SK-N-MC (cell line): ENCODE data around the gene SEC22A.

Experiments
- DNase-seq: peaks from one replicate; pipeline ENCODE4 v3.0.0-alpha.2; 2011; ENCODE audit warnings: low read depth, low spot score
- H3K27ac ChIP-seq: fragments of 200-600 bp; sonication (generic); 2 replicates; pipeline ENCODE4 v1.5.1; 2016; ENCODE audit warnings: mixed run types
- H3K36me3 ChIP-seq: fragments of 200-600 bp; sonication (generic); 2 replicates; pipeline ENCODE4 v1.6.1; 2017; ENCODE audit warnings: antibody characterized with exemption, low read length, mixed read lengths; ENCODE audit not compliant: insufficient read depth
- H3K4me3 ChIP-seq: fragments of 200-600 bp; sonication (generic); 2 replicates; pipeline ENCODE4 v1.5.1; 2016
- H3K9ac ChIP-seq: fragments of 200-600 bp; sonication (generic); 2 replicates; pipeline ENCODE4 v1.8.0; 2017; ENCODE audit warnings: mixed run types, mixed read lengths; ENCODE audit not compliant: insufficient read length
- H3K9me3 ChIP-seq: fragments of 200-600 bp; sonication (generic); 2 replicates; pipeline ENCODE4 v1.6.1; 2017; ENCODE audit warnings: low read depth, mild to moderate bottlenecking, antibody characterized with exemption, low read length, moderate library complexity, mixed read lengths
- EZH2 ChIP-seq: fragments of 200-600 bp; sonication (generic); IDR thresholded peaks from one replicate; pipeline ENCODE4 v1.6.1; 2017; ENCODE audit warnings: antibody characterized with exemption
- FOXP2 ChIP-seq: optimal IDR thresholded peaks from 2 replicates; pipeline ENCODE3; 2011; ENCODE audit warnings: mild to moderate bottlenecking, moderate library complexity; ENCODE audit not compliant: insufficient read depth; ENCODE audit errors: extremely low read length, control extremely low read depth
- POLR2AphosphoS5 ChIP-seq: IDR thresholded peaks from 2 replicates; pipeline ENCODE4 v1.6.1; 2012; ENCODE audit warnings: mild to moderate bottlenecking, low read depth, low read length, borderline replicate concordance

SEC22A gene

DNA sequence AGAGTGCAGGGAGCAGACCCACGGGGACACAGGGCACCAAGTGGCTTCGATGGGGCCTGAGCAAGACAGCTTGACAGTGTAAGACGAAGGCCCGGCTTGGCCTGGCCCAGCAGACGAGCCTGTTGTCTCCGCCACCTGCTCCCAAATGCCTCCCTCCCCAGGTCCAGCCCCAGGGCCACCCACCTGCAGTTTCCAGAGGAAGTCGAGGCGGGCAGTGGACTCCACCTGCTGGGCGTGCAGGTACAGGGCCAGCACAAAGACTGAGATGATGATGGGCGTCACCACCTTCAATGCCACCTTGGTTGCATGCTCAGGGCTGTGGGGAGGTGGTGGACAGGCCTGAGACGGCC is 94.1 kb downstream of the SEC22A start:
- Histone ChIP-seq H3K9ac (no peak overlapping the region), H3K9me3 (no peaks in the 10 kb centered on the region; the same call in 1 of the 2 replicates), H3K27ac (no peak overlapping the region), H3K4me3 (no peak overlapping the region), H3K36me3 (no peaks in the 10 kb centered on the region)
- no peak for DNase-seq
- TF ChIP-seq POLR2AphosphoS5: no peak
- TF ChIP-seq FOXP2: no peak
- TF ChIP-seq EZH2: no peak

DNA sequence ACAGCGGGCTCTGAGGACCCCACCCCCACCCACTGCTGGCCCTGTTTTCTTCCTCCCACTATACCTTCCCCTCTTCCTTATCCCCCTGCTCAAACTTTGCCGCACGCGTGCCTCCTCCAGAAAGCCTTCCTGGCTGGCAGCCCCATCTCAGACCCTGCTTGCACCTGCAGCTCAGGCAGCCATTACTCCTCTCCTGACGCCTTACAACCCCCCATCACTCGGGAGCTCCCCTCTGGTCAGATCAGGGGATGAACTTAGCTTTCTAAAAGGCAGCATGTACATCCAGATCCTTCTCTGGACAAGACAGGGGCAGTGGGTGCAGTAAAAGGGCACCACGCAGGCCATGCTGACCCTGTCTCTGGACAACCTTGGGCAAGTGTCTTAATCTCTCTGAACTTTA is 94.5 kb downstream of the SEC22A start:
- Histone ChIP-seq H3K9me3 (no peaks in the 10 kb centered on the region; the same call in 1 of the 2 replicates), H3K27ac (no peak overlapping the region), H3K36me3 (no peaks in the 10 kb centered on the region), H3K9ac (no peak overlapping the region), H3K4me3 (no peak overlapping the region)
- no peak for DNase-seq
- TF ChIP-seq POLR2AphosphoS5 (no peak), EZH2 (no peak), FOXP2 (no peak)

DNA sequence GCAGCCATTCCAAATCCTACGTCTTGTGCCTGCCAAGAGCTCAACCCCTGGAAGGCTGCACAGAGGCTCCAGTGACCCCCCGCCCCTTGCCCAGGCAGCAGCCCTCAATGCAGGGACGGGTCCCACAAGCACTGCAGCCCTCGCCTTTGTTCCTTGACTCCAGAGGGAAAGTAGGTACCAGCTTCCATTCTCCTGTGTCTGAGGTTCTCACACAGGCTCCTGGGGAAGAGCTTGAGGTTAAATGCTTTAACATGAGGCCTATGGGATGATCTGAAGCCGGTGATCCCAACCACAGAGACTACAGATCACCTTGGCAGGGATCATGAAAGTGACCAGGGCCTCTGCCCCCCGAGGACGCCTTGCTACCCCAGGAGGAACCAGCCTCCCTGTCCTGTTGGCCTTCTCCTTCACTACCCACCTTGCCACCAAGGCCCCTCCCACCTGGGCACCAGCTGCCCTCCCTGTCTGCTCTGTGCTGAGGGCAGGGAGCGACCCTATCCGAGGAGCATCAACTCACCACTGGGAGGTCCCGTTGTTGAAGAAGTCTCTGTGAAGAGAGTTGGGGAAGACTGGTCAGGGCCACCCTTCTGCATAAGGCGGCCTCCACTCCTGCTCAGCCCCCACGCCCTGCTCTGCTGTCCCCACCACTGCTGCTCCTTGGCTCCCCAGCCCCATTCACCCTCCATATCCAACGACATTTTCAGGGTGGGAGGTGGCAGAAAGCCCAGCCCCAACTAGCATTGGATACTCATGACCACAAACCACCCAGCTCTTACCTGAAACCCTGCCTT is 95.3 kb downstream of the SEC22A start:
- Histone ChIP-seq H3K4me3 (no peak overlapping the region), H3K27ac (no peak overlapping the region), H3K9me3 (no peaks in the 10 kb centered on the region; the same call in 1 of the 2 replicates), H3K36me3 (no peaks in the 10 kb centered on the region), H3K9ac (no peak overlapping the region)
- TF ChIP-seq EZH2 (no peak), FOXP2 (no peak), POLR2AphosphoS5 (no peak)
- no peak for DNase-seq

DNA sequence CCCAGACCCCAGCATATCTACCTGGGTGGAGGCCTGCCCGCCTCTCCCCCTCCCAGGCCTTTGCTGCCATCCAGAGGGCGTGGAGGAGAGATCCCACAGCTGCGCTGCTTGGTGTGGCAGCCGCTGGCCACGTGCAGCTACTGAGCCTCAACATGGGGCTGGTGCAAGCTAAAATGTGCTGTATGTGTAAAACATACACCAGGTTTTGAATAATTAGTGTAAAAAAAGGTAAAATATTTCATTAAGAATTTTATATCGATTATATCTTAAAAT is 95.8 kb downstream of the SEC22A start:
- H3K36me3 ChIP-seq: no peaks in the 10 kb centered on the region
- no peak overlapping the region for H3K4me3 ChIP-seq
- no peak overlapping the region for H3K27ac ChIP-seq
- H3K9me3 ChIP-seq: no peaks in the 10 kb centered on the region; the same call in 1 of the 2 replicates
- no peak for DNase-seq
- TF ChIP-seq EZH2 (no peak), POLR2AphosphoS5 (no peak), FOXP2 (no peak)
- no peak overlapping the region for H3K9ac ChIP-seq

DNA sequence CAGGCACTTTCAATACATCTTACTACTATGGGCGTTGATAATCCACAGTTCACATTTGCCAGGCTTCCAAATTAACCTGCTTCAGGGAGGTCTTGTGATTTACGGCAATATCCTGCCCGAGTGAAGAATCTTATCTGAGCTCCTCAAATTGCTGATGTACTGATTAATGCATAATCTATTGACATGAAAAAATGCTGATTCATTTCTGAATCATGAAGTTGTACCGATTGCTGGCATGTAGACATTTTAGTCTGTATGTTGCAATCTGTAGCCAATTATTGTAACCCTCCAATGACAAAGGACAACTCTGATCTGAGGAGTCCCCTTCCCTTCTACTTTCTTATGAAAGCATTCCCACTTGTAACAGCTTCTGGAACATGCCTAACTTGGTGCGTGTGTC is 97.2 kb downstream of the SEC22A start:
- H3K4me3 ChIP-seq: no peak overlapping the region
- H3K9me3 ChIP-seq: no peaks in the 10 kb centered on the region
- TF ChIP-seq FOXP2: no peak
- no peak for TF ChIP-seq EZH2
- H3K36me3 ChIP-seq: no peaks in the 10 kb centered on the region
- H3K27ac ChIP-seq: peak overlapping the region; percentile 62
- DNase-seq: peak; percentile 30
- H3K9ac ChIP-seq: no peak overlapping the region

DNA sequence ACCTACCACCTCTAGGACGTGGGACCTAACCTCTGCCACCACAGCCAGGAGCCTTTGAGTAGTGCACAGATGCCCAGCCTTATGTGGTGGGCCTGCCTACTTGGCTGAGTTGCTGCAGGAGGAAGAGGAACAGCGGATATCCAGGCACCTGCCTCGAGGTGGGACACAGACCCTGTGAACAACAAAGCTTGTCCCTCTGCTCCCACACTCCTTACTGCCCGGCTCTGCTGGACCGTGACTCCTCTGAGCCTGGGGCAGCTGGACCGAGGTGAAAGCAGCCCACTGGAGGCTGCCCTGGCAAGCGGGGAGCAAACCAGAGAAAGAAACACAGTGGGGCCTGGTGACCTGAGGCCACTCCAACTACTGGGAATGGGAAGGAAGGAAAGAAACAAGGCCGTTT is 97.8 kb downstream of the SEC22A start:
- TF ChIP-seq FOXP2 (no peak), POLR2AphosphoS5 (no peak), EZH2 (no peak)
- H3K9ac ChIP-seq: no peak overlapping the region
- DNase-seq: no peak
- no peaks in the 10 kb centered on the region for H3K9me3 ChIP-seq
- H3K4me3 ChIP-seq: no peak overlapping the region
- H3K27ac ChIP-seq: peak overlapping the region; percentile 62
- no peaks in the 10 kb centered on the region for H3K36me3 ChIP-seq

DNA sequence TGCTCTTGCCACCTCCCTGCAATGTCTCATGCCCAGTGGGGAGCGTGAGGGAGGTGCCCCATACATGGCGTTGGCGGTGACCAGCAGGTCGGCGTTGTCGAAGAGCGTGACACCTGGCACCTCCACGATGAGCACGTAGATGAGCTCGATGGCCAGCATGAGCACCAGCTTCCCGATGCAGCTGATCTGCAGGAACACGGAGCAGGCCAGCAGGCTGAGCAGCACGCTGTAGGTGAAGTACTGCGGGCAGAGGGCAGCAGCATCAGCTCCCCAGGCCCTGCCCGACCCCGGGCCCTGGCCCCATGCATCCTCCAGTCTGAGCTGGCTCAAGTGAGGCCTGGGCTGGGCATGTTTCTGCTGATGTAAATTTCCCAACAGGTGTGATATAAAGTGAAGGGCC is 98.3 kb downstream of the SEC22A start:
- Histone ChIP-seq H3K36me3 (no peaks in the 10 kb centered on the region), H3K9me3 (no peaks in the 10 kb centered on the region), H3K27ac (no peak overlapping the region), H3K4me3 (no peak overlapping the region), H3K9ac (no peak overlapping the region)
- DNase-seq: no peak
- TF ChIP-seq POLR2AphosphoS5 (no peak), EZH2 (no peak), FOXP2 (no peak)

DNA sequence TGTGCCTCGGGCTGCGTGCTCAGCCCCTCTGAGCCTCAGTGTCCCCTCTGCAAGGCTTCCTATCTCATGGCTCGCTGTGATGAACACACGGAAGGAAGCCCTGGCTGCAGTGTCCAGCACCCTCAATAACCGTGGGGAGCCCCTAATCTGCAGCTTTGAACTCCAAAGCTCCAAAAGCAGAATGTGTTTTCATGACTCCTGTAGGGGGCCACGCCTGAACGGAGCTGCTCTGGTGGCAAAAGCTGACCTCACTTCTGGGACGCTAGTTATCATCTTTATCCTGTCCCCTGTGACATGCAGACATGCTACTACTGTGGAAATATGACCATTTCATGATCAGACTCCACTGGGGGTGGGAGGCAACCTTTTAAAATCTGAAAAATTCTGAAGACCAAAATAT is 98.8 kb downstream of the SEC22A start:
- DNase-seq: no peak
- H3K9me3 ChIP-seq: no peaks in the 10 kb centered on the region
- no peaks in the 10 kb centered on the region for H3K36me3 ChIP-seq
- TF ChIP-seq FOXP2 (no peak), POLR2AphosphoS5 (no peak), EZH2 (no peak)
- no peak overlapping the region for H3K27ac ChIP-seq
- no peak overlapping the region for H3K4me3 ChIP-seq
- H3K9ac ChIP-seq: no peak overlapping the region

DNA sequence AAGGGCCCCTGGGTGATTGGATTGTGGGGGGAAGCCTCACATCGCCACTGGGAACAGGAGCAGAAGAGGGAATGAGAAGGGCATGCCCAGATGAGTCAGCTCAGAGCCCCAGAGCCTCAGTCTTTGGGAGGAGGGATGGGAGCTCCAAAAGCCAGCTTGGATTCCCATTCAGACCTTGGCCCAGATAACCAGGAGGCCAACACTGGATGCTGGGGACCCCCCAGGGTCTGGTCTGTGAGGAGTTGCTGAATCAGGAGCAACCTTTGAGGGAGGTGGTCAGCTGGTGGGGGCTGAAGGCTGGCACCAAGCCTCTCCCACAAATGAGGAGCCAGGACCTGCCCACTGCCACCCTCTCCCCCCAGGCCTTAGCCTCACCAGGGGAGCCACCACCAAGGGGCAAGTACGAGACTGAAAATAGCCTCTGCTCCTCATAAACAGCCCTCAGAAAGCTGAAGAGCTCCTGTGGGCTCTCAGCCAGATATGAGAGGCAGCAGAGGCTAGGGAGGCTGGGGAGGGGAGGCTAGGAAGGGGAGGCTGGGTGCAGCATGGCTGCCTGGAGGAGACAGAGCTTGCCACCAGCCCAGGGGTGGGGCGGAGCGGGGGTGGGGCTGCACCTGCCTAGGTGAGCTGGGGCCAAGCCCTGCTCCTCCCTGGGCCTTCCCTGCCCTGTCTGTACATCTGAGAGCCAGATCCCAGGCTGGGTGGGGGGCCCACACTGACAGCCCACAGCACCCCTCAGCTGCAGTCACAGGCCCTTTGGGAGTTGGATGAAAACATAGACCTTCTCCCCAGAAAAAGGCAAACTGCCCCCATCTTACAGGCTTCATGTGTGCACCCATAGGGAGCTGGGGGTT is 99.8 kb downstream of the SEC22A start:
- Histone ChIP-seq H3K36me3 (no peaks in the 10 kb centered on the region), H3K9me3 (no peaks in the 10 kb centered on the region), H3K27ac (no peak overlapping the region), H3K9ac (no peak overlapping the region), H3K4me3 (no peak overlapping the region)
- no peak for TF ChIP-seq POLR2AphosphoS5
- TF ChIP-seq EZH2: no peak
- TF ChIP-seq FOXP2: no peak
- DNase-seq: no peak

DNA sequence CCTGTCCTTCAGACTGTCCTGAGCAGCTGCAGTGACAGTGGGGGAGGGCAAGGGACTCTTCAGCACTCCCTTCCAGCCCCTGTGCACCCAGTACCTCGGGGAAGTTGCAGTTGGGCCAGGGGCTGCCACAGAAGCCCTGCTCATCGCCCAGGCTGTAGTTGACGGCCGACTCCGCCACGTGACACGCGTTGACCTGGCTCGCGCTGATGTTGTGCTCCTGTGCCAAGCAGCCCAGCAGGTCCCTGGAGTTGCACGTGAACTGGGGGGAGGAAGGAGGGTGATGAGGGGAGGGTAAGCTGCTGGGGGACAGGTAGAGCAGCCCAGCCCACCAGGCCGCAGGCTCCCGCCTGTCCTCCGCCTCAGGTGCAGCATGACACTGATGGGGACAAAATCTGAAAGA is 101.2 kb downstream of the SEC22A start:
- no peak overlapping the region for H3K4me3 ChIP-seq
- H3K36me3 ChIP-seq: no peaks in the 10 kb centered on the region
- no peaks in the 10 kb centered on the region for H3K9me3 ChIP-seq
- TF ChIP-seq POLR2AphosphoS5 (no peak), FOXP2 (no peak), EZH2 (no peak)
- H3K9ac ChIP-seq: no peak overlapping the region
- DNase-seq: no peak
- no peak overlapping the region for H3K27ac ChIP-seq
